SK-N-SH treated with all-trans-retinoic acid at 6 μM for 48 hours (cell line): ENCODE data around the gene FAM53A.

Experiments
- ISL1 ChIP-seq: fragments of 250-450 bp; sonication (Bioruptor Pico); IDR thresholded peaks from 2 replicates; pipeline ENCODE4 v2.1.2; 2022; ENCODE audit warnings: mild to moderate bottlenecking, moderate library complexity
- RARB ChIP-seq: fragments of 250-450 bp; sonication (Bioruptor Pico); IDR thresholded peaks from 2 replicates; pipeline ENCODE4 v1.8.0; 2021; ENCODE audit warnings: mild to moderate bottlenecking, moderate library complexity
- SNAI2 ChIP-seq: fragments of 250-450 bp; sonication (Bioruptor Pico); IDR thresholded peaks from 2 replicates; pipeline ENCODE4 v1.5.0; 2020; ENCODE audit warnings: mild to moderate bottlenecking, moderate library complexity
- TCF4 ChIP-seq: fragments of 250-450 bp; sonication (Bioruptor Pico); IDR thresholded peaks from 2 replicates; pipeline ENCODE4 v1.8.0; 2021; ENCODE audit warnings: mild to moderate bottlenecking, moderate library complexity, borderline replicate concordance
- TOX ChIP-seq: fragments of 250-450 bp; sonication (Bioruptor Pico); IDR thresholded peaks from 2 replicates; pipeline ENCODE4 v1.8.0; 2021; ENCODE audit warnings: mild to moderate bottlenecking, moderate library complexity, borderline replicate concordance
- ZC3H10 ChIP-seq: fragments of 250-450 bp; sonication (Bioruptor Pico); IDR thresholded peaks from 2 replicates; pipeline ENCODE4 v1.5.1; 2021; ENCODE audit warnings: mild to moderate bottlenecking, moderate library complexity
- ZFP3 ChIP-seq: fragments of 250-450 bp; sonication (Bioruptor Pico); IDR thresholded peaks from 2 replicates; pipeline ENCODE4 v1.5.0; 2020; ENCODE audit warnings: mild to moderate bottlenecking, moderate library complexity
- TF ChIP-seq, protein P1 (sequence below): fragments of 250-450 bp; sonication (Bioruptor Pico); IDR thresholded peaks from 2 replicates; pipeline ENCODE4 v1.8.0; 2020; ENCODE audit warnings: mild to moderate bottlenecking, moderate library complexity, borderline replicate concordance

DNA sequence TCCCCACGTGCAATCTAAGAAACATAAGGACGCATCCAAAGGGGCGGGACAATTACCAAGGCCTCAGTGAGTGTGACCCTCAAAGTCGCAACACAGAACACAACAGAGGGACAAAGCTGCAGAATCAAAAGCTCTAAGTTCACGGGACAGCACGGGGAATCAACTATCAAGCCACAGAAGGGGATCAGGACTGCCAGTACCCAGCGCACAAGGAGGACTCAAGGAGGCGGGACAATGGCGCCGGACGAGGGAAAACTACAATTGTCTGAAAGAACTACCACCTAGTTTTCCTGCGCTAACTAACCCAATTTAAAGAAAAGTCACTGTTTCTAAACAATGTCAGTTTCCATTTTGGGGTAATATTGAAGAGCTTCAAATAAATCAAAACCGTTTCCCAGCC lies 1.3 kb downstream of the FAM53A start:
- no peak for TF ChIP-seq SNAI2
- TF ChIP-seq RARB (CRISPR knock-in tag): no peak
- TF ChIP-seq TOX (CRISPR knock-in tag): no peak
- TF ChIP-seq, protein P1, sequence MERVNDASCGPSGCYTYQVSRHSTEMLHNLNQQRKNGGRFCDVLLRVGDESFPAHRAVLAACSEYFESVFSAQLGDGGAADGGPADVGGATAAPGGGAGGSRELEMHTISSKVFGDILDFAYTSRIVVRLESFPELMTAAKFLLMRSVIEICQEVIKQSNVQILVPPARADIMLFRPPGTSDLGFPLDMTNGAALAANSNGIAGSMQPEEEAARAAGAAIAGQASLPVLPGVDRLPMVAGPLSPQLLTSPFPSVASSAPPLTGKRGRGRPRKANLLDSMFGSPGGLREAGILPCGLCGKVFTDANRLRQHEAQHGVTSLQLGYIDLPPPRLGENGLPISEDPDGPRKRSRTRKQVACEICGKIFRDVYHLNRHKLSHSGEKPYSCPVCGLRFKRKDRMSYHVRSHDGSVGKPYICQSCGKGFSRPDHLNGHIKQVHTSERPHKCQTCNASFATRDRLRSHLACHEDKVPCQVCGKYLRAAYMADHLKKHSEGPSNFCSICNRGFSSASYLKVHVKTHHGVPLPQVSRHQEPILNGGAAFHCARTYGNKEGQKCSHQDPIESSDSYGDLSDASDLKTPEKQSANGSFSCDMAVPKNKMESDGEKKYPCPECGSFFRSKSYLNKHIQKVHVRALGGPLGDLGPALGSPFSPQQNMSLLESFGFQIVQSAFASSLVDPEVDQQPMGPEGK (CRISPR knock-in tag): no peak
- no peak for TF ChIP-seq ZFP3 (CRISPR knock-in tag)
- no peak for TF ChIP-seq ZC3H10 (CRISPR knock-in tag)
- TF ChIP-seq ISL1 (CRISPR knock-in tag): no peak
- TF ChIP-seq TCF4: no peak
